Measurements from ENCODE around the gene SPATA2L. TPM values are rescaled to one million over a fixed set of nuclear protein-coding genes. Genes with fewer than 3 reads are reported as not detected.
"Not testable (repeated sequence)": the region's sequence is repeated elsewhere in the genome, so short reads cannot be mapped to it uniquely, and the experiment has no call there.

Gene SPATA2L
- total RNA-seq, 2 donors from 2014 or later: 5.9 to 12.7 TPM

GRCh38 chr16:89687092-89687940 is 14.2 kb downstream of the SPATA2L start:
- Histone ChIP-seq H3K4me3 (peak overlapping the region; percentile 76 to 85), H3K4me1 (peaks cover 0 to 15% of the 10 kb centered on the region in 2 donors), H3K36me3 (peaks cover 11% of the 10 kb centered on the region), H3K9me3 (no peaks in the 10 kb centered on the region), H3K27ac (peak overlapping the region; percentile 84 to 86), H3K27me3 (no peaks in the 10 kb centered on the region)
- no peak for TF ChIP-seq CTCF (IDR thresholded peaks at IDR 0.05)
- DNase-seq (ENCODE audit: low spot score): no peak

GRCh38 chr16:89686520-89687091 is 14.9 kb downstream of the SPATA2L start, which contains the start of gene CDK10:
Gene CDK10, plus strand, starts transcription at chr16:89686689. Its CDS starts 22 bp downstream, at chr16:89686711.
- Histone ChIP-seq H3K27me3 (no peaks in the 10 kb centered on the region), H3K36me3 (peaks cover 6% of the 10 kb centered on the region)
- peak; percentile 89 for DNase-seq (ENCODE audit: low spot score)

GRCh38 chr16:89685916-89686315 is 15.6 kb downstream of the SPATA2L start:
- Histone ChIP-seq H3K27me3 (no peaks in the 10 kb centered on the region), H3K4me3 (peak overlapping the region in 1 of 2 donors; percentile 85), H3K4me1 (peaks cover 0 to 15% of the 10 kb centered on the region in 2 donors), H3K36me3 (no peaks in the 10 kb centered on the region), H3K27ac (no peak overlapping the region), H3K9me3 (no peaks in the 10 kb centered on the region)
- no peak for TF ChIP-seq CTCF (IDR thresholded peaks at IDR 0.05)
- DNase-seq (ENCODE audit: low spot score): no peak

More at GRCh38 chr16:89686520-89687091, 14.9 kb downstream of the SPATA2L start, which contains the start of gene CDK10:
- Histone ChIP-seq H3K27ac (peak within 1 kb of the TSS; percentile 84 to 86), H3K4me3 (peak within 1 kb of the TSS; percentile 76 to 85), H3K9me3 (no peaks in the 10 kb centered on the region), H3K4me1 (peaks cover 0 to 15% of the 10 kb centered on the region in 2 donors)
- peak in 1 of 2 donors; percentile 18 for TF ChIP-seq CTCF (IDR thresholded peaks at IDR 0.05)

GRCh38 chr16:89678258-89678657 is 23.2 kb downstream of the SPATA2L start:
- no peak overlapping the region for H3K4me3 ChIP-seq
- H3K9me3 ChIP-seq: no peaks in the 10 kb centered on the region
- no peaks in the 10 kb centered on the region for H3K4me1 ChIP-seq
- DNase-seq (ENCODE audit: low spot score): no peak
- no peak overlapping the region for H3K27ac ChIP-seq
- TF ChIP-seq CTCF (IDR thresholded peaks at IDR 0.05): no peak
- no peaks in the 10 kb centered on the region for H3K27me3 ChIP-seq
- H3K36me3 ChIP-seq: no peaks in the 10 kb centered on the region

GRCh38 chr16:89672177-89672941 is 29.1 kb downstream of the SPATA2L start:
- no peak for DNase-seq (ENCODE audit: low spot score)
- Histone ChIP-seq H3K36me3 (no peaks in the 10 kb centered on the region), H3K4me3 (no peak overlapping the region), H3K9me3 (no peaks in the 10 kb centered on the region), H3K27ac (no peak overlapping the region), H3K27me3 (no peaks in the 10 kb centered on the region), H3K4me1 (no peaks in the 10 kb centered on the region)
- no peak for TF ChIP-seq CTCF (IDR thresholded peaks at IDR 0.05)

GRCh38 chr16:89671565-89671964 is 29.9 kb downstream of the SPATA2L start:
- DNase-seq (ENCODE audit: low spot score); H3K27ac ChIP-seq; H3K4me3 ChIP-seq; H3K4me1 ChIP-seq; H3K27me3 ChIP-seq; H3K36me3 ChIP-seq; H3K9me3 ChIP-seq: not testable (repeated sequence)

Measured in right atrium auricular region (tissue), 2 donors.